SIG-M5 (cell line): ENCODE data around the gene CDH13.

Experiments used
- DNase-seq: peaks from one replicate; lab custom pipeline; 2025; lab: John Stamatoyannopoulos, UW

CDH13 gene

GRCh38 chr16:83579436-83579835 is 952.7 kb downstream of the CDH13 start:
- no peak for DNase-seq

- DNase-seq, result no peak
Measured at GRCh38 chr16:83581082-83581481, 954.3 kb downstream of the CDH13 start.

- no peak for DNase-seq
Measured at GRCh38 chr16:83581994-83582747, 955.4 kb downstream of the CDH13 start.

- DNase-seq, result no peak
Measured at GRCh38 chr16:83586036-83586435, 959.3 kb downstream of the CDH13 start.

GRCh38 chr16:83586461-83587200 is 959.9 kb downstream of the CDH13 start:
- DNase-seq, result no peak

- no peak for DNase-seq
Measured at GRCh38 chr16:83587201-83587600, 960.4 kb downstream of the CDH13 start.

- DNase-seq, result no peak
Measured at GRCh38 chr16:83588070-83588469, 961.3 kb downstream of the CDH13 start.

- DNase-seq, result no peak
Measured at GRCh38 chr16:83589576-83589975, 962.8 kb downstream of the CDH13 start.

- DNase-seq, result no peak
Measured at GRCh38 chr16:83592778-83593177, 966.0 kb downstream of the CDH13 start.

- no peak for DNase-seq
Measured at GRCh38 chr16:83599789-83600462, 973.2 kb downstream of the CDH13 start.

- DNase-seq, result no peak
Measured at GRCh38 chr16:83602761-83603722, 976.3 kb downstream of the CDH13 start.

GRCh38 chr16:83603723-83604570 is 977.2 kb downstream of the CDH13 start:
- no peak for DNase-seq

GRCh38 chr16:83606486-83607030 is 979.8 kb downstream of the CDH13 start:
- DNase-seq, result no peak

- DNase-seq, result no peak
Measured at GRCh38 chr16:83609178-83609577, 982.4 kb downstream of the CDH13 start.

- no peak for DNase-seq
Measured at GRCh38 chr16:83615141-83615952, 988.6 kb downstream of the CDH13 start.

- DNase-seq, result no peak
Measured at GRCh38 chr16:83615953-83616350, 989.2 kb downstream of the CDH13 start.

GRCh38 chr16:83619381-83620150 is 992.8 kb downstream of the CDH13 start:
- DNase-seq, result no peak

- DNase-seq, result no peak
Measured at GRCh38 chr16:83622010-83622409, 995.2 kb downstream of the CDH13 start.
